ENCODE results near the gene PHLDA3. TPM values are rescaled to one million over a fixed set of nuclear protein-coding genes. Genes with fewer than 3 reads are reported as not detected.
A peak's percentile ranks its signal among the peaks of the same experiment; 100 is the strongest.

The PHLDA3 gene
- total and polyA plus RNA-seq, 2 of the 4 experiments (the other 2 are of a cell fraction), result 41.6 to 102 TPM

DNA sequence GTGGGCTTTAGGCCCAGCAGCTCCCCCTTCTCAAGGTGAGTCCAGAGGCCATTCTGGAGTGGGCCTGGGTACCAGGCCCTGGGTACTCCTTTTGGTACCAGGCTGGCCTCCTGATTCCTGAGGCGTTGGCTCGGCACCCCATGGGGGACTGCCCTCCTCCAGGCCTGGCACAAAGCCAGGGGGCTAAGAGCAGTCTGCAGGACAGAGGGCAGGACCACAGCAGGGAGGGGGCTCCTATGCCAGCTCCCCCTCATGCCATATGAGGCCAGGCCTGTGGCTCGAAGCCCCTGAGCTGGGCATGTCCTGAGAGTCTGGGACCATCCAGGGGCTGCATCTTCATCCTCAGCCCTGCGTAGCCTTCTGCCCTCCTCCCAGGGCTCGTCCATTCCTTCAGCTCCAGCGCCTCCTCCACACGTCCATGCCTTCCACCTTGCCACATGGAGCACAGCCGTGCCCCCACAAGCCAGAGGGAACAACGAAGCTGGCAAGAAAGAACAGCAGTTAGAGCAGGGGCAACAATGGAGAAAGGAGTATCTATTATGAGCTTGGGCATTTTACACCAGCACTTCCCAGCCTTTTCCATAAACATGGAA, 3.2 kb downstream of the PHLDA3 start:
- Histone ChIP-seq H4K5ac (ENCODE audit: low read depth, low read length) (no peak overlapping the region), H3K4me3 (ENCODE audit: insufficient read depth, low read depth, low read length) (peak overlapping the region; percentile 89), H3K14ac (replicated peaks; ENCODE audit: low read depth, low read length) (peak overlapping the region; percentile 70), H3K4ac (ENCODE audit: low read depth, low read length) (0 out of 2 replicates have a peak overlapping the region, but pooled peaks have one; percentile 26), H4K91ac (ENCODE audit: insufficient read depth, low read depth, low read length) (no peak overlapping the region), H2BK15ac (ENCODE audit: low read depth, low read length) (no peak overlapping the region), H4K20me1 (ENCODE audit: insufficient read depth, low read length) (peaks cover 53% of the 10 kb centered on the region), H4K8ac (ENCODE audit: low read depth in 2 of 2, low read length in 2 of 2) (peak overlapping the region in 1 of 2 experiments; percentile 27; a peak in 1 of 4 replicates), H3K9me3 (ENCODE audit: control insufficient read depth, insufficient read depth, low read length) (no peaks in the 10 kb centered on the region), H2BK120ac (ENCODE audit: low read depth, low read length) (0 out of 2 replicates have a peak overlapping the region, but pooled peaks have one; percentile 30), H3K18ac (ENCODE audit: low read depth, low read length) (no peak overlapping the region), H3K27ac (ENCODE audit: insufficient read depth, low read length) (peak overlapping the region; percentile 12), H3K27me3 (ENCODE audit: control insufficient read depth, insufficient read depth, low read length) (no peaks in the 10 kb centered on the region), H2AK9ac (replicated peaks; ENCODE audit: low read depth, low read length, poor library complexity) (no peak overlapping the region), H3K9ac (ENCODE audit: low read depth, low read length) (peak overlapping the region; percentile 64), H3K36me3 (ENCODE audit: control insufficient read depth, insufficient read depth, low read length) (peaks cover 24% of the 10 kb centered on the region), H2AFZ (replicated peaks; ENCODE audit: low read length, poor library complexity) (no peak overlapping the region), H2BK5ac (ENCODE audit: low read depth, low read length, poor library complexity, severe bottlenecking) (no peak overlapping the region), H3K9me1 (ENCODE audit: insufficient read depth, low read length) (peaks cover 29% of the 10 kb centered on the region), H3K4me2 (ENCODE audit: low read depth, low read length) (peak overlapping the region; percentile 95), H3K79me1 (ENCODE audit: low read depth in 1 of 2, low read length in 2 of 2) (peaks cover 13 to 60% of the 10 kb centered on the region in 2 experiments; a peak in 2 of 4 replicates), H2AK5ac (ENCODE audit: low read depth, low read length) (peak overlapping the region; percentile 74; the same call in 1 of the 2 replicates), H3K4me1 (ENCODE audit: control insufficient read depth, insufficient read depth, low read length) (peaks cover 25% of the 10 kb centered on the region), H2BK20ac (ENCODE audit: low read depth, low read length) (peak overlapping the region; percentile 26; the same call in 1 of the 2 replicates), H3K23ac (ENCODE audit: low read depth, low read length) (peak overlapping the region; percentile 33), H3K56ac (ENCODE audit: extremely low read depth, insufficient read depth, low read length) (no peak overlapping the region)
- DNase-seq (no peak), ATAC-seq (ENCODE audit: low read depth) (no peak)
- in situ Hi-C loops (cut with MboI; ENCODE audit: low sequenced_read_pairs) (no loop called here), dilution Hi-C loops (cut with HindIII; ENCODE audit: low sequenced_read_pairs, unreplicated experiment) (no loop called here), intact Hi-C loops (cut with micrococcal nuclease) (loop anchor here (5.0 kb wide), 1 partner anchor 42 kb away; the partner anchor contains the start of gene CSRP1)
- BruUV-seq (replicated peaks), result no TSS peak
- WGBS, 2 experiments (ENCODE audit: extremely low coverage in 2 of 2, insufficient read length in 1 of 2), result 100% methylated on average over 3 of the region's 9 CpGs; no CpG with 5 or more reads in 1 of the 2 experiments
- ChIA-PET CTCF (no interaction called here), POLR2A (ENCODE audit: unreplicated experiment) (no interaction called here)
- TF ChIP-seq BHLHE40 (IDR thresholded peaks at IDR 0.05; ENCODE audit: low read depth, low read length) (no peak), MXI1 (IDR thresholded peaks at IDR 0.05; ENCODE audit: borderline replicate concordance, low read depth, low read length) (no peak), RCOR1 (IDR thresholded peaks at IDR 0.05; ENCODE audit: insufficient replicate concordance, low read length) (no peak), CHD1 (IDR thresholded peaks at IDR 0.05; ENCODE audit: low read depth, low read length) (no peak), POLR2A (IDR thresholded peaks at IDR 0.05; ENCODE audit: low read depth, low read length) (no peak), CEBPB (IDR thresholded peaks at IDR 0.05; ENCODE audit: low read depth, low read length) (no peak), RAD21 (IDR thresholded peaks at IDR 0.05; ENCODE audit: low read length) (no peak), RFX5 (IDR thresholded peaks at IDR 0.05; ENCODE audit: low read depth, low read length) (no peak)
- TF ChIP-seq, protein P1, sequence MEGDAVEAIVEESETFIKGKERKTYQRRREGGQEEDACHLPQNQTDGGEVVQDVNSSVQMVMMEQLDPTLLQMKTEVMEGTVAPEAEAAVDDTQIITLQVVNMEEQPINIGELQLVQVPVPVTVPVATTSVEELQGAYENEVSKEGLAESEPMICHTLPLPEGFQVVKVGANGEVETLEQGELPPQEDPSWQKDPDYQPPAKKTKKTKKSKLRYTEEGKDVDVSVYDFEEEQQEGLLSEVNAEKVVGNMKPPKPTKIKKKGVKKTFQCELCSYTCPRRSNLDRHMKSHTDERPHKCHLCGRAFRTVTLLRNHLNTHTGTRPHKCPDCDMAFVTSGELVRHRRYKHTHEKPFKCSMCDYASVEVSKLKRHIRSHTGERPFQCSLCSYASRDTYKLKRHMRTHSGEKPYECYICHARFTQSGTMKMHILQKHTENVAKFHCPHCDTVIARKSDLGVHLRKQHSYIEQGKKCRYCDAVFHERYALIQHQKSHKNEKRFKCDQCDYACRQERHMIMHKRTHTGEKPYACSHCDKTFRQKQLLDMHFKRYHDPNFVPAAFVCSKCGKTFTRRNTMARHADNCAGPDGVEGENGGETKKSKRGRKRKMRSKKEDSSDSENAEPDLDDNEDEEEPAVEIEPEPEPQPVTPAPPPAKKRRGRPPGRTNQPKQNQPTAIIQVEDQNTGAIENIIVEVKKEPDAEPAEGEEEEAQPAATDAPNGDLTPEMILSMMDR (conservative IDR thresholded peaks at IDR 0.05; ENCODE audit: low read depth, low read length), result no peak
